IMR-90 (cell line): ENCODE data around the gene TRPC1. TPM values are rescaled to one million over a fixed set of nuclear protein-coding genes. Genes with fewer than 3 reads are reported as not detected.

Experiments
- ATAC-seq: fragments of 200-7000 bp; cut with Tn5 transposase; 2 replicates; pipeline ENCODE4 v1.9.1; 2020; ENCODE audit warnings: low read depth, mild to moderate bottlenecking, moderate library complexity
- BruUV-seq: library from RNA; stranded (reverse); fragments of 400-500 nt; replicated peaks from 2 replicates; lab custom pipeline; 2021; lab: Mats Ljungman, UMichigan
- CTCF ChIA-PET: fragments of 300-600 bp; formaldehyde crosslinking; extraction: SDS; loops from one replicate; lab custom pipeline; 2021; ENCODE audit warnings: antibody characterized with exemption; lab: Yijun Ruan, JAX
- POLR2A ChIA-PET: fragments of 300-600 bp; sonication (Branson Sonifier 250); formaldehyde crosslinking; loops from one replicate; lab custom pipeline; 2022; ENCODE audit warnings: antibody characterized with exemption; ENCODE audit not compliant: unreplicated experiment; lab: Charles Lee
- DNase-seq: peaks from one replicate; pipeline ENCODE4 v3.0.0; 2013
- H2AFZ ChIP-seq: replicated peaks from 2 replicates; pipeline ENCODE3; 2013; ENCODE audit warnings: low read length, mild to moderate bottlenecking; ENCODE audit not compliant: poor library complexity
- H2AK5ac ChIP-seq: 2 replicates; pipeline ENCODE4 v1.6.1; 2013; ENCODE audit warnings: low read depth, low read length, inconsistent platforms
- H2AK9ac ChIP-seq: replicated peaks from 2 replicates; pipeline ENCODE3; 2013; ENCODE audit warnings: mild to moderate bottlenecking, low read depth, low read length, moderate library complexity; ENCODE audit not compliant: poor library complexity
- H2BK120ac ChIP-seq: 2 replicates; pipeline ENCODE4 v1.6.1; 2013; ENCODE audit warnings: low read depth, low read length, inconsistent platforms
- H2BK15ac ChIP-seq: 3 replicates; pipeline ENCODE4 v1.6.1; 2013; ENCODE audit warnings: low read depth, low read length, inconsistent platforms
- H2BK20ac ChIP-seq: 2 replicates; pipeline ENCODE4 v1.6.1; 2013; ENCODE audit warnings: low read depth, mild to moderate bottlenecking, inconsistent platforms, low read length, moderate library complexity
- H2BK5ac ChIP-seq: 2 replicates; pipeline ENCODE4 v1.6.1; 2013; ENCODE audit warnings: mild to moderate bottlenecking, low read depth, low read length, inconsistent platforms; ENCODE audit not compliant: poor library complexity, severe bottlenecking
- H3K14ac ChIP-seq: replicated peaks from 2 replicates; pipeline ENCODE4 v1.6.1; 2013; ENCODE audit warnings: low read depth, low read length, inconsistent platforms
- H3K18ac ChIP-seq: 2 replicates; pipeline ENCODE4 v1.6.1; 2013; ENCODE audit warnings: low read depth, low read length, control low read depth
- H3K23ac ChIP-seq: 2 replicates; pipeline ENCODE4 v1.6.1; 2013; ENCODE audit warnings: low read depth, low read length, inconsistent platforms
- H3K27ac ChIP-seq: 2 replicates; pipeline ENCODE4 v1.5.1; 2013; ENCODE audit warnings: mild to moderate bottlenecking, control low read depth, low read length; ENCODE audit not compliant: insufficient read depth
- H3K27me3 ChIP-seq: 2 replicates; pipeline ENCODE4 v1.6.1; 2013; ENCODE audit warnings: low read length; ENCODE audit not compliant: control insufficient read depth, insufficient read depth
- H3K36me3 ChIP-seq: 2 replicates; pipeline ENCODE4 v1.6.1; 2013; ENCODE audit warnings: low read length, mixed read lengths; ENCODE audit not compliant: control insufficient read depth, insufficient read depth
- H3K4ac ChIP-seq: 2 replicates; pipeline ENCODE4 v1.6.1; 2013; ENCODE audit warnings: low read depth, low read length, inconsistent platforms
- H3K4me1 ChIP-seq: 2 replicates; pipeline ENCODE4 v1.6.1; 2013; ENCODE audit warnings: low read length, mixed read lengths; ENCODE audit not compliant: control insufficient read depth, insufficient read depth
- H3K4me2 ChIP-seq: 2 replicates; pipeline ENCODE4 v1.6.1; 2013; ENCODE audit warnings: low read depth, mild to moderate bottlenecking, control low read depth, low read length, moderate library complexity
- H3K4me3 ChIP-seq: 2 replicates; pipeline ENCODE4 v1.5.1; 2013; ENCODE audit warnings: low read depth, mild to moderate bottlenecking, control low read depth, low read length, moderate library complexity; ENCODE audit not compliant: insufficient read depth
- H3K56ac ChIP-seq: 2 replicates; pipeline ENCODE4 v1.6.1; 2013; ENCODE audit warnings: low read length, inconsistent platforms; ENCODE audit not compliant: insufficient read depth; ENCODE audit errors: extremely low read depth
- H3K79me1 ChIP-seq, 2 experiments: 2 replicates each; pipeline ENCODE4 v1.6.1; 2013; ENCODE audit warnings: low read length in 2 of 2, inconsistent platforms in 1 of 2, low read depth in 1 of 2
- H3K9ac ChIP-seq: 2 replicates; pipeline ENCODE4 v1.6.1; 2013; ENCODE audit warnings: low read depth, low read length, control low read depth
- H3K9me1 ChIP-seq: 2 replicates; pipeline ENCODE4 v1.6.1; 2013; ENCODE audit warnings: low read length, inconsistent platforms; ENCODE audit not compliant: insufficient read depth
- H3K9me3 ChIP-seq: 2 replicates; pipeline ENCODE4 v1.6.1; 2013; ENCODE audit warnings: low read length; ENCODE audit not compliant: control insufficient read depth, insufficient read depth
- H4K20me1 ChIP-seq: 2 replicates; pipeline ENCODE4 v1.6.1; 2013; ENCODE audit warnings: low read length, inconsistent platforms; ENCODE audit not compliant: insufficient read depth
- H4K5ac ChIP-seq: 2 replicates; pipeline ENCODE4 v1.6.1; 2013; ENCODE audit warnings: mild to moderate bottlenecking, low read depth, low read length, control low read depth
- H4K8ac ChIP-seq, 2 experiments: 2 replicates each; pipeline ENCODE4 v1.6.1; 2013; ENCODE audit warnings: low read depth in 2 of 2, low read length in 2 of 2, control low read depth in 1 of 2, inconsistent platforms in 1 of 2
- H4K91ac ChIP-seq: 2 replicates; pipeline ENCODE4 v1.6.1; 2013; ENCODE audit warnings: low read depth, low read length, inconsistent platforms; ENCODE audit not compliant: insufficient read depth
- FOS ChIP-seq: fragments of 150-350 bp; IDR thresholded peaks from 2 replicates; pipeline ENCODE4 v1.6.1; 2016; ENCODE audit warnings: low read depth, low read length
- MAFK ChIP-seq: IDR thresholded peaks from 2 replicates; pipeline ENCODE4 v1.6.1; 2012; ENCODE audit warnings: low read depth, low read length, improper control_type of control experiment
- MAZ ChIP-seq: IDR thresholded peaks from 2 replicates; pipeline ENCODE4 v1.6.1; 2012; ENCODE audit warnings: low read depth, mild to moderate bottlenecking, low read length, improper control_type of control experiment, moderate library complexity, borderline replicate concordance
- MXI1 ChIP-seq: IDR thresholded peaks from 2 replicates; pipeline ENCODE4 v1.6.1; 2012; ENCODE audit warnings: low read depth, mild to moderate bottlenecking, low read length, moderate library complexity, borderline replicate concordance
- POLR2A ChIP-seq: IDR thresholded peaks from 2 replicates; pipeline ENCODE4 v1.6.1; 2012; ENCODE audit warnings: mild to moderate bottlenecking, low read depth, low read length
- RCOR1 ChIP-seq: IDR thresholded peaks from 2 replicates; pipeline ENCODE4 v1.6.1; 2012; ENCODE audit warnings: mild to moderate bottlenecking, low read length, improper control_type of control experiment; ENCODE audit not compliant: insufficient replicate concordance
- WGBS, 2 experiments: methylation state at CpG; one replicate each; pipeline versions ENCODE4 v1.1.5 to v1.1.7; 2013; ENCODE audit warnings: missing lambda C conversion rate in 2 of 2; ENCODE audit not compliant: insufficient read length in 1 of 2; ENCODE audit errors: extremely low coverage in 2 of 2; 5-methylcytosine and 5-hydroxymethylcytosine counted together
- dilution Hi-C: fragments of 300-500 bp; cut with HindIII; formaldehyde crosslinking; loops from one replicate; pipeline ENCODE4 v1.14.3; 2018; ENCODE audit warnings: low sequenced_read_pairs; ENCODE audit not compliant: unreplicated experiment
- in situ Hi-C: fragments of 300-500 bp; cut with MboI; formaldehyde crosslinking; loops from 3 replicates; pipeline ENCODE4 v1.14.3; 2019; ENCODE audit warnings: low sequenced_read_pairs, inconsistent platforms, mixed read lengths
- intact Hi-C: fragments of 100-400 bp; cut with micrococcal nuclease; formaldehyde crosslinking; loops from 2 replicates; pipeline ENCODE4 v1.10.0; 2022
- polyA plus RNA-seq, 3 experiments: library from polyadenylated mRNA; depleted of rRNA; stranded (reverse); fragments of >200 nt; gene quantifications; 2 replicates each; pipeline ENCODE4 v1.2.3, GENCODE V29; 2012; ENCODE audit warnings: low replicate concordance in 1 of 3
- total RNA-seq: library from RNA; depleted of rRNA; stranded (reverse); fragments of >200 nt; gene quantifications from 2 replicates; pipeline ENCODE4 v1.2.3, GENCODE V29; 2012

Gene TRPC1
- total and polyA plus RNA-seq, 2 of the 4 experiments (the other 2 are of a cell fraction): 5.9 to 7.2 TPM

DNA sequence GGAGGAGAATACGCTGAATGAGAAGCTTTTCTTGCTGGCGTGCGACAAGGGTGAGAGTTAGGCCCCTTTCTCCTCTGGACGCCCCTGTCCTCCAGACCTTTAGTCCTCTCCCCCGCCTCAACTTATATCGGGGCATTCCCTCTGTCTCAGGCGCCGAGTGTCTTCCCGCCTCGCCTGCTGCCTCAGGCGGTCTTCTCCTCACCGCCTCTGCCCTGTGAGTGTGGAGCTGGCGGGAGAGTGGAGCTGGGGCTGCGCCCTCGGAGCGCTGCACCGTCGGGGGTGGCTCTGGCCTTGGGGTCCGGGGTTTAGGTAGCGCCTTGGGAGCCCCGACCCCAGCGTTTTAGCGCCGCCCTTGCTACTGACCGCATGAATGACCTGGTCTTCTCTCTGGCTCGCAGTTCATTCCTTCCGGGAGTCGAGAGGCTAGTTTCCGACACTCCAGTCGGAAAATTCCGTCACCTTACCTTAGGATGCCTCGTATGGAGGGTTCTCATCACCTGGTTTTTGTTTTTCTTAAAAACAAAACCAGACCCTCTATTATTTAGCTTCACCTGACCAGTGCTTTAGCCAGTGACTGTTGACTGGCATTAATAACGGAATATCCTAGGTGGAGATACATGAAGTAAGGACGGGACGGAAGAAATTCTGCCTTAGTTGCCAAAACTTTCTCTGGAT, 985 bp downstream of the TRPC1 start:
- H2AK5ac ChIP-seq: no peak overlapping the region
- no peak for TF ChIP-seq RCOR1
- 0 out of 2 replicates have a peak, but pooled peaks have one; percentile 3 for TF ChIP-seq MXI1
- no peak for TF ChIP-seq MAZ
- TF ChIP-seq MAFK: no peak
- no peak for TF ChIP-seq FOS
- TF ChIP-seq POLR2A: no peak
- peak overlapping the region; percentile 34 for H3K56ac ChIP-seq
- dilution Hi-C loops (no loop called here), in situ Hi-C loops (no loop called here), intact Hi-C loops (loop anchor here (5.0 kb wide), 2 partner anchors 128 to 247 kb away; partner anchors contain the start of gene PLS1)
- H3K4me1 ChIP-seq: peaks cover 2% of the 10 kb centered on the region; the same call in 1 of the 2 replicates
- H3K79me1 ChIP-seq: peaks cover 11 to 12% of the 10 kb centered on the region in 2 experiments
- H3K4me2 ChIP-seq: peak overlapping the region; percentile 95
- peak; percentile 49 for ATAC-seq
- peak; percentile 18 for DNase-seq
- WGBS, 2 experiments: 11% methylated on average over 11 of the region's 35 CpGs; no CpG with 5 or more reads in 1 of the 2 experiments
- no peak overlapping the region for H2BK5ac ChIP-seq
- peak overlapping the region; percentile 95 for H3K4me3 ChIP-seq
- no peak overlapping the region; the same call in 1 of the 2 replicates for H2BK120ac ChIP-seq
- ChIA-PET CTCF (interaction anchor here (1.5 kb wide), 1 partner anchor 115 kb away, joined by 4 read pairs; no protein-coding TSS in a partner anchor), POLR2A (no interaction called here)
- H4K8ac ChIP-seq: peak overlapping the region; percentile 64 to 68; a peak in 2 of 4 replicates
- peak overlapping the region; percentile 35; the same call in 1 of the 2 replicates for H3K23ac ChIP-seq
- no peaks in the 10 kb centered on the region for H3K9me1 ChIP-seq
- H3K36me3 ChIP-seq: no peaks in the 10 kb centered on the region; the same call in 1 of the 2 replicates
- peak overlapping the region; percentile 20 for H3K14ac ChIP-seq
- H4K91ac ChIP-seq: peak overlapping the region; percentile 5
- H3K9me3 ChIP-seq: no peaks in the 10 kb centered on the region
- no peaks in the 10 kb centered on the region for H4K20me1 ChIP-seq
- no peak overlapping the region for H2BK20ac ChIP-seq
- H4K5ac ChIP-seq: peak overlapping the region; percentile 90
- H3K27me3 ChIP-seq: no peaks in the 10 kb centered on the region
- no TSS peak for BruUV-seq
- peak overlapping the region; percentile 79 for H3K27ac ChIP-seq
- H2AK9ac ChIP-seq: no peak overlapping the region
- peak overlapping the region; percentile 100 for H2AFZ ChIP-seq
- no peak overlapping the region for H2BK15ac ChIP-seq
- H3K9ac ChIP-seq: peak overlapping the region; percentile 97
- peak overlapping the region; percentile 95 for H3K18ac ChIP-seq
- peak overlapping the region; percentile 44 for H3K4ac ChIP-seq
